Measurements from ENCODE around the gene CDK5RAP1.

The CDK5RAP1 gene

DNA sequence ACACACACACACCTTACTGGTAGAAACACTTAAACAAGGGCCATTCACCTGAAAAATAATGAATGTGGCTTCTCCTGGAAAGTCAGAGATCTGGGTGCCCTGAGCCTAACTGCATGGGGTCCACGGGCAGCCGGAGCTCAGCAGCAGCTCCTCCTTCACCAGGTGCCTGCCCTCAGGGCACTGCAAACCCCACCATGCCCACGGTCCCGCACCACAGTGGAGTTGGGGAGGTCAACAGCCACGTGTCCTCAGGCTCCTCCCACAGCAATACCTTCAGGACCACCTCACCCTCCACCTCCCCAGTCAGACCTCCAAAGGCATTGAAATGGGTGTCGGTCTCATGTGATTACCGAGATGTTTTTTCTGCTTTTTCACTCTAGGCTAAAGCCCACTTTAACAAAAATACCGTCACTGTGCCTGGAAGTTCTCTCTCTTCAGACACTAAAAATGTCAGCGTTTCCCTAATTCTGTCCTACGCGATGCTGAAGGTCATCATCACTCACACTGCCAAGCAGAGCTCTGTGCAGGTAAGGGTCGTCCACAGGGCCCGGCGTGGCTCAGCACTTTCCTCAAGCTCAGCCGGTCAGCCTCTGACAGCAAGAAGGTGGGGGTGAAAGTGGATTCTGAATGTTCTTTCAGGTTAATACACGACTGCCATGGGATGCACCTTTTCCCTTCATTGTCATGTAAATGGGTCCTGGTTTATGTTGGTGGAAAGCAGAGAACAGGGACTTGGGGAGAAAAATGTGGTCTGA is 48.9 kb downstream of the CDK5RAP1 start:
- Mint-ChIP-seq H3K4me1 (peaks cover 5% of the 10 kb centered on the region), H3K27me3 (no peaks in the 10 kb centered on the region), H3K27ac (ENCODE audit: low read depth) (peak overlapping the region; percentile 29), H3K4me3 (no peak overlapping the region), H3K9me3 (no peaks in the 10 kb centered on the region), H3K36me3 (ENCODE audit: insufficient read depth) (peaks cover 28% of the 10 kb centered on the region)
- no peak for ATAC-seq (replicated peaks; ENCODE audit: extremely low read depth, poor library complexity, severe bottlenecking)
- DNase-seq (ENCODE audit: low spot score in 2 of 2) = no peak

DNA sequence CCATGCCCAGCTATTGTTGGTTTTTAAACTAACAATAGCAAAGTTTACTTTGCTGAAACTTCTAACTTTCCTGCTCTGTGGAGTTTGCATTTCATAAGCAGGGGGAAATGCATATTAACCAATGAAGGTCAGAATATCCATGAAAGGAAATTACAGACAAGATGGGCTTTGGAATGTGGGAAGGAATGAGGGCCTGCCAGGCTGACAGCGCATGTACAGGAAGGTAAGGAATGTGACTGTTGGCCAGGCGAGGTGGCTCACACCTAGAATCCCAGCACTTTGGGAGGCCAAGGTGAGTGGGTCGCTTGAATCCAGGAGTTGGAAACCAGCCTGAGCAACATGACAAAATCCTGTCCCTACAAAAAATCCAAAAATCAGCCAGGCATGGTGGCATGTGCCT is 49.6 kb downstream of the CDK5RAP1 start:
- DNase-seq (ENCODE audit: low spot score in 2 of 2) (no peak), ATAC-seq (replicated peaks; ENCODE audit: extremely low read depth, poor library complexity, severe bottlenecking) (no peak)
- H3K27ac Mint-ChIP-seq (ENCODE audit: low read depth) = no peak overlapping the region
- no peak overlapping the region for H3K4me3 Mint-ChIP-seq
- peaks cover 5% of the 10 kb centered on the region for H3K4me1 Mint-ChIP-seq
- H3K9me3 Mint-ChIP-seq = no peaks in the 10 kb centered on the region
- peaks cover 23% of the 10 kb centered on the region for H3K36me3 Mint-ChIP-seq (ENCODE audit: insufficient read depth)
- no peaks in the 10 kb centered on the region for H3K27me3 Mint-ChIP-seq

DNA sequence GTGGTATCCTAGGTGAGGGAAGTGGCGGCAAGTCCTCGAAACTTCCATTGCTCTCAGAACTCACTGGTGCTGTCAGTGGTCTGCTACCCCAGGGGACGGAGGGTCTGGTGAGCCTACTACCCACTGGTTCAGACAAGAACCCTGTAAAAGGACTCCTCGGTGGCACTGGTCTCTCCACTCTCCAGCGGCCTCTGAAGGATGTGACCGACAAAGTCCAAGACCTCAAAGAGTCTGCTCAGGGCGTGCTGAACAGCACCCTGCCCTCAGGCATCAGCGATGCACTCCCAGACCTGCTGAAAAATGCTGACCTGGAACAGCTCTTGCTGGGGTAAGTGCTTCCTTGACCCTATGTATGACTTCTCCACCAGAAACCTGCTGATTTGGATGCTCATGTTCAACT is 51.8 kb downstream of the CDK5RAP1 start:
- Mint-ChIP-seq H3K9me3 (no peaks in the 10 kb centered on the region), H3K36me3 (ENCODE audit: insufficient read depth) (peaks cover 11% of the 10 kb centered on the region), H3K27ac (ENCODE audit: low read depth) (peak overlapping the region; percentile 26), H3K27me3 (no peaks in the 10 kb centered on the region), H3K4me1 (peaks cover 5% of the 10 kb centered on the region), H3K4me3 (no peak overlapping the region)
- ATAC-seq (replicated peaks; ENCODE audit: extremely low read depth, poor library complexity, severe bottlenecking) (no peak), DNase-seq (ENCODE audit: low spot score in 2 of 2) (no peak)

- Mint-ChIP-seq H3K4me3 (no peak overlapping the region), H3K36me3 (ENCODE audit: insufficient read depth) (peaks cover 7% of the 10 kb centered on the region), H3K27me3 (no peaks in the 10 kb centered on the region), H3K27ac (ENCODE audit: low read depth) (no peak overlapping the region), H3K4me1 (peaks cover 5% of the 10 kb centered on the region), H3K9me3 (no peaks in the 10 kb centered on the region)
- DNase-seq (ENCODE audit: low spot score in 2 of 2) (no peak), ATAC-seq (replicated peaks; ENCODE audit: extremely low read depth, poor library complexity, severe bottlenecking) (no peak)
Measured at GRCh38 chr20:33348136-33348937, 53.0 kb downstream of the CDK5RAP1 start.

GRCh38 chr20:33345342-33345741 is 56.0 kb downstream of the CDK5RAP1 start:
- Mint-ChIP-seq H3K27ac (ENCODE audit: low read depth) (no peak overlapping the region), H3K36me3 (ENCODE audit: insufficient read depth) (peaks cover 5% of the 10 kb centered on the region), H3K9me3 (no peaks in the 10 kb centered on the region), H3K4me3 (no peak overlapping the region), H3K27me3 (no peaks in the 10 kb centered on the region), H3K4me1 (peaks cover 5% of the 10 kb centered on the region)
- DNase-seq (ENCODE audit: low spot score in 2 of 2) (no peak), ATAC-seq (replicated peaks; ENCODE audit: extremely low read depth, poor library complexity, severe bottlenecking) (no peak)

- no peak for ATAC-seq (replicated peaks; ENCODE audit: extremely low read depth, poor library complexity, severe bottlenecking)
Measured at GRCh38 chr20:33343521-33343920, 57.8 kb downstream of the CDK5RAP1 start.

GRCh38 chr20:33339515-33340058 is 61.7 kb downstream of the CDK5RAP1 start:
- DNase-seq (ENCODE audit: low spot score in 2 of 2) (no peak), ATAC-seq (replicated peaks; ENCODE audit: extremely low read depth, poor library complexity, severe bottlenecking) (no peak)
- Mint-ChIP-seq H3K27me3 (peaks cover 21% of the 10 kb centered on the region), H3K27ac (ENCODE audit: low read depth) (no peak overlapping the region), H3K36me3 (ENCODE audit: insufficient read depth) (no peaks in the 10 kb centered on the region), H3K9me3 (no peaks in the 10 kb centered on the region), H3K4me1 (no peaks in the 10 kb centered on the region), H3K4me3 (no peak overlapping the region)

More at GRCh38 chr20:33343521-33343920, 57.8 kb downstream of the CDK5RAP1 start:
- Mint-ChIP-seq H3K9me3 (no peaks in the 10 kb centered on the region), H3K36me3 (ENCODE audit: insufficient read depth) (peaks cover 3% of the 10 kb centered on the region), H3K27ac (ENCODE audit: low read depth) (no peak overlapping the region), H3K4me1 (no peaks in the 10 kb centered on the region), H3K4me3 (no peak overlapping the region), H3K27me3 (no peaks in the 10 kb centered on the region)
- DNase-seq (ENCODE audit: low spot score in 2 of 2) = no peak

GRCh38 chr20:33338467-33339258 is 62.7 kb downstream of the CDK5RAP1 start:
- Mint-ChIP-seq H3K4me3 (no peak overlapping the region), H3K27ac (ENCODE audit: low read depth) (no peak overlapping the region), H3K4me1 (no peaks in the 10 kb centered on the region), H3K27me3 (peaks cover 21% of the 10 kb centered on the region), H3K9me3 (no peaks in the 10 kb centered on the region), H3K36me3 (ENCODE audit: insufficient read depth) (no peaks in the 10 kb centered on the region)
- DNase-seq (ENCODE audit: low spot score in 2 of 2) = no peak
- no peak for ATAC-seq (replicated peaks; ENCODE audit: extremely low read depth, poor library complexity, severe bottlenecking)

DNA sequence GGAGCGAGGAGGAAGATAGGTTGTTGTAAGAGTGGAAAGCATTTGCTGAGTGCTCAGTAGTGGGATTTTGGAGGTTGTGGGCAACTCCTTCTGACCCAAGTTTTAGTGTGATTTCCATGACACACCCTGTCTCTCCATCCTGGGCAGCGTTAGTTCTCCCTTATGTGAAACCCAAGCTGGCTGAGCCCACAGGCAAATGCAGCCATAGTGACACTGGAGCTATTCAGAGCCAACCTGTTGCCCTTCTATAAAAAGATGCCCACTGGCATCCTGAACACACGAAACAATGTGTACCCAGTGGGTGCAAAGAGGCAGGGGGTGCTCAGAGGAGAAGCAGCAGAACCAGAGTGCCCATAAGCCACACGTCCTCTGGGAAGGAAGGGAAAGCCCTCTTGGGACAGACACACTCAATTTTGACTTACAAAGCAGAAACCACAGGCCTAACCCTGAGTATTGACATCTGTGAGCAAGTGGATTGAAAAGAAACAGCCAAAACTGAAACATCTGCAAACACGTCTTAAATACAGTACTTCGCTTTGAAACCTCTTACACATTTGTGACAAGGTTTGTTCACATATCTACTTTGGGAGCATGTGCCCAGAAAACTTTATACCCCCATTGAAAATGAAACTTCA is 63.7 kb downstream of the CDK5RAP1 start:
- DNase-seq (ENCODE audit: low spot score in 2 of 2) = no peak
- no peak for ATAC-seq (replicated peaks; ENCODE audit: extremely low read depth, poor library complexity, severe bottlenecking)
- H3K4me1 Mint-ChIP-seq = no peaks in the 10 kb centered on the region
- H3K4me3 Mint-ChIP-seq = no peak overlapping the region
- H3K27ac Mint-ChIP-seq (ENCODE audit: low read depth) = no peak overlapping the region
- no peaks in the 10 kb centered on the region for H3K9me3 Mint-ChIP-seq
- H3K27me3 Mint-ChIP-seq = peaks cover 26% of the 10 kb centered on the region
- no peaks in the 10 kb centered on the region for H3K36me3 Mint-ChIP-seq (ENCODE audit: insufficient read depth)

DNA sequence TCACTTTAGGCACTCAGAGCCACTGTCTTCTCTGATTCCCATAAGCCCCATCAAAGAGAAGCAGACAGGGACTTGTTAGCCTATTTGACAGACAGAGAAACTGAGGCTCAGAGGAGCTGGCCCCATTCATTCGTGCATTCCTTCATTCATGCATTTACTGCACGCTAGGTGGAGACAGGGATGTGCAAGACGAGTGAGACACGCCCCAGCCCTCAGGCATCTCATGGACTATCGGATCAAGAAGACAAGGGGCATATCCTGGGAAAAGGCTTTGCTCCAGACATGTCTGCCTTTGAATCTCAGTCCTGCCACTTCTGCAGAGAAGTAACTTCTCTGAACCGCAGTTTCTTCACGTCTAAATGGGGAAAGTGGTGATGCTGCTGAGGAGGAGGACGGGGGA is 64.2 kb downstream of the CDK5RAP1 start:
- Mint-ChIP-seq H3K27ac (ENCODE audit: low read depth) (no peak overlapping the region), H3K27me3 (peaks cover 31% of the 10 kb centered on the region), H3K36me3 (ENCODE audit: insufficient read depth) (no peaks in the 10 kb centered on the region), H3K4me1 (no peaks in the 10 kb centered on the region), H3K4me3 (no peak overlapping the region), H3K9me3 (no peaks in the 10 kb centered on the region)
- ATAC-seq (replicated peaks; ENCODE audit: extremely low read depth, poor library complexity, severe bottlenecking) (no peak), DNase-seq (ENCODE audit: low spot score in 2 of 2) (no peak)

DNA sequence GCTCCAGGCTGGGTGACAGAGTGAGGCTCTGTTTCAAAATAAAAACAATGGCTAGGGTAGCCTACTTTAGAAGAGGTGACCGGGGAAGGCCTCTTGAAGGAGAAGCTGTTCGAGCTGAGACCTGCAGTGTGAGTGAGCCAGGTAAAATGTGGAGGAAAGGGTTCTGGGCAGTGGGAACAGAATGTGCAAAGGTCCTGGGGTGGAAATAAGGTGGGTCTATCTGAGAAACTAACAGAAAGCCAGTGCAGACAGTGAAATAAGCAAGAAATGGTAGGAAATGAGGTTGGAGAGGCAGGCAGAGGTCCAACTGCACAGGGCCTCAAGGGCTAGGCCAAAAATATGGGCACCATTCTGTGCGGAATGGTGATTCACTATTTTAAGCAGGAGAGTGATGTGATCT is 64.9 kb downstream of the CDK5RAP1 start:
- H3K27ac Mint-ChIP-seq (ENCODE audit: low read depth) = no peak overlapping the region
- peaks cover 36% of the 10 kb centered on the region for H3K27me3 Mint-ChIP-seq
- no peaks in the 10 kb centered on the region for H3K9me3 Mint-ChIP-seq
- no peaks in the 10 kb centered on the region for H3K36me3 Mint-ChIP-seq (ENCODE audit: insufficient read depth)
- H3K4me1 Mint-ChIP-seq = no peaks in the 10 kb centered on the region
- no peak overlapping the region for H3K4me3 Mint-ChIP-seq
- no peak for DNase-seq (ENCODE audit: low spot score in 2 of 2)
- ATAC-seq (replicated peaks; ENCODE audit: extremely low read depth, poor library complexity, severe bottlenecking) = no peak

DNA sequence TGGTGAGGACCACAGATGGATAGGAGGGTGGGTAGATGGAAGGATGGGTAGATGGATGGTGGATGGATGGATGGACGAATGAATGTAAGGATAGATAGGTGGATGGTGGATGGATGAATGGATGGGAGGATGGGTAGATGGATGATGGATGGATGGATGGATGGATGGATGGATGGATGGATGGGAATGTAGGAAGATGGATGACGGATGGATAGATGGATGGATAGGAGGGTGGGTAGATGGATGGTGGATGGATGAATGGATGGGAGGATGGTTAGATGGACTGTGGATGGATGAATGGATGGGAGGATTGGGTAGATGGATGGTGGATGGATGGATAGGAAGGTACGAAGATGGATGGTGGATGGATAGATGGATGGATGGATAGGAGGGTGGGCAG is 67.2 kb downstream of the CDK5RAP1 start:
- H3K27me3 Mint-ChIP-seq = peaks cover 57% of the 10 kb centered on the region
- no peak overlapping the region for H3K27ac Mint-ChIP-seq (ENCODE audit: low read depth)
- no peaks in the 10 kb centered on the region for H3K9me3 Mint-ChIP-seq
- no peak overlapping the region for H3K4me3 Mint-ChIP-seq
- H3K36me3 Mint-ChIP-seq (ENCODE audit: insufficient read depth) = no peaks in the 10 kb centered on the region
- DNase-seq (ENCODE audit: low spot score in 2 of 2) = no peak
- H3K4me1 Mint-ChIP-seq = no peaks in the 10 kb centered on the region
- no peak for ATAC-seq (replicated peaks; ENCODE audit: extremely low read depth, poor library complexity, severe bottlenecking)

Data from central memory CD8-positive, alpha-beta T cell (primary cell).